ENCODE measurements around the gene CFAP61. TPM values are rescaled to one million over a fixed set of nuclear protein-coding genes. Genes with fewer than 3 reads are reported as not detected.

CFAP61 gene
- total and polyA plus RNA-seq, 2 experiments from 2014 or later, result 0.21 TPM; not detected in 1

GRCh38 chr20:20060234-20060998, 8.1 kb downstream of the CFAP61 start:
- Histone ChIP-seq H3K9me2 (ENCODE audit: insufficient read depth) (no peaks in the 10 kb centered on the region), H3K4me3 (no peak overlapping the region), H2AFZ (no peak overlapping the region), H3K36me3 (ENCODE audit: insufficient read depth) (no peaks in the 10 kb centered on the region), H3K79me2 (replicated peaks; ENCODE audit: insufficient read depth) (no peaks in the 10 kb centered on the region), H3F3A (replicated peaks; ENCODE audit: low read depth) (no peaks in the 10 kb centered on the region), H3K27ac (ENCODE audit: low read depth) (no peak overlapping the region), H4K20me1 (replicated peaks; ENCODE audit: insufficient read depth) (no peaks in the 10 kb centered on the region), H3K4me2 (no peak overlapping the region), H3K4me1 (ENCODE audit: insufficient read depth) (no peaks in the 10 kb centered on the region), H3K27me3 (ENCODE audit: insufficient read depth) (no peaks in the 10 kb centered on the region)
- Mint-ChIP-seq H3K4me3 (no peak overlapping the region), H3K4me1 (peaks cover 6% of the 10 kb centered on the region; the same call in 2 of the 3 replicates), H3K9me3 (no peaks in the 10 kb centered on the region), H3K27ac (no peak overlapping the region), H3K27me3 (ENCODE audit: insufficient read depth, low read depth, poor library complexity) (peaks cover 3% of the 10 kb centered on the region), H3K36me3 (ENCODE audit: low read depth) (no peaks in the 10 kb centered on the region)
- TF ChIP-seq ZNF114 (CRISPR knock-in tag; IDR thresholded peaks at IDR 0.05), result no peak
- TF ChIP-seq STAT1 (IDR thresholded peaks at IDR 0.05; ENCODE audit: unreplicated experiment), result no peak
- TF ChIP-seq CREB1 (CRISPR knock-in tag; IDR thresholded peaks at IDR 0.05; ENCODE audit: low read depth), result no peak
- no peak for TF ChIP-seq EZH2 (IDR thresholded peaks at IDR 0.05; ENCODE audit: low read depth, unreplicated experiment)
- no peak for TF ChIP-seq CTCF (conservative IDR thresholded peaks at IDR 0.05; ENCODE audit: low read depth in 2 of 2)
- TF ChIP-seq ETS1 (IDR thresholded peaks at IDR 0.05), result no peak
- no peak for TF ChIP-seq POLR2AphosphoS5 (IDR thresholded peaks at IDR 0.05; ENCODE audit: low read depth)
- no peak for TF ChIP-seq ZNF462 (CRISPR knock-in tag; IDR thresholded peaks at IDR 0.05)
- TF ChIP-seq NANOG (IDR thresholded peaks at IDR 0.05; ENCODE audit: borderline replicate concordance), result no peak
- no peak for TF ChIP-seq ZNF331 (CRISPR knock-in tag; IDR thresholded peaks at IDR 0.05; ENCODE audit: low read depth)
- TF ChIP-seq EZH2phosphoT487 (IDR thresholded peaks at IDR 0.05; ENCODE audit: unreplicated experiment), result no peak
- TF ChIP-seq REST (IDR thresholded peaks at IDR 0.05; ENCODE audit: unreplicated experiment), result no peak
- no peak for TF ChIP-seq JUNB (IDR thresholded peaks at IDR 0.05; ENCODE audit: unreplicated experiment)
- DNase-seq (ENCODE audit: low spot score) (no peak), ATAC-seq (no peak)

Measured in GM23338 (cell line).